B cell (primary cell): ENCODE measurements around the gene SNAP29. TPM values are rescaled to one million over a fixed set of nuclear protein-coding genes. Genes with fewer than 3 reads are reported as not detected.
A peak's percentile ranks its signal among the peaks of the same experiment; 100 is the strongest.

Experiments used
- ATAC-seq: fragments of 200-7000 bp; cut with Tn5 transposase; one replicate; pipeline ENCODE4 v1.10.0; 2021; ENCODE audit warnings: low read depth, mild to moderate bottlenecking, moderate number of reproducible peaks, moderate library complexity
- CTCF ChIA-PET: fragments of 350-600 bp; sonication (Branson Sonifier 250); formaldehyde crosslinking; loops from one replicate; lab custom pipeline; 2021; ENCODE audit warnings: antibody characterized with exemption, inconsistent platforms; lab: Charles Lee
- POLR2A ChIA-PET: fragments of 350-600 bp; sonication (Branson Sonifier 250); formaldehyde crosslinking; loops from one replicate; lab custom pipeline; 2021; ENCODE audit warnings: antibody characterized with exemption; lab: Charles Lee
- DNase-seq: peaks from one replicate; pipeline ENCODE4 v3.0.0; 2013
- H2AFZ ChIP-seq: 2 replicates; pipeline ENCODE4 v1.6.1; 2012; ENCODE audit warnings: mild to moderate bottlenecking, low read depth, low read length; ENCODE audit not compliant: insufficient read depth, poor library complexity, severe bottlenecking
- H3K27ac ChIP-seq, 2 donors: 1 replicate in 1 of 2; 2 replicates in 1 of 2; pipeline ENCODE4 v1.5.1; 2012 to 2013; ENCODE audit warnings: low read length in 2 of 2, mild to moderate bottlenecking in 2 of 2, moderate library complexity in 1 of 2
- H3K27me3 ChIP-seq, 4 experiments: fragments of 200-600 bp in 1 of 4; sonication (generic) in 1 of 4; replicated peaks in 1 of 4; 1 replicate in 2 of 4; 2 replicates in 2 of 4; pipeline versions ENCODE4 v1.6.1 to v1.7.0; 2013 to 2016; ENCODE audit warnings: low read length in 3 of 4, mild to moderate bottlenecking in 2 of 4, mixed read lengths in 1 of 4, moderate library complexity in 1 of 4; ENCODE audit not compliant: insufficient read depth in 4 of 4, control insufficient read depth in 3 of 4; ENCODE audit errors: control extremely low read depth in 1 of 4
- H3K36me3 ChIP-seq, 2 experiments: replicated peaks in 1 of 2; 1 replicate in 1 of 2; 2 replicates in 1 of 2; pipeline versions ENCODE4 v1.6.1 to v1.7.1; 2013; ENCODE audit warnings: low read length in 1 of 2; ENCODE audit not compliant: insufficient read depth in 2 of 2, control insufficient read depth in 1 of 2; ENCODE audit errors: control extremely low read depth in 1 of 2, extremely low read depth in 1 of 2
- H3K4me1 ChIP-seq, 2 donors: fragments of 200-600 bp in 1 of 2; sonication (generic) in 1 of 2; 1 replicate in 1 of 2; 2 replicates in 1 of 2; pipeline versions ENCODE4 v1.5.1 to v1.6.1; 2013 to 2017; ENCODE audit warnings: low read length in 2 of 2; ENCODE audit not compliant: control insufficient read depth in 2 of 2, insufficient read depth in 2 of 2
- H3K4me2 ChIP-seq: replicated peaks from 2 replicates; pipeline ENCODE3; 2012; ENCODE audit warnings: mild to moderate bottlenecking, low read depth, low read length; ENCODE audit not compliant: poor library complexity, severe bottlenecking
- H3K4me3 ChIP-seq, 5 experiments: fragments of 200-600 bp in 1 of 5; sonication (generic) in 1 of 5; 1 replicate in 3 of 5; 2 replicates in 2 of 5; pipeline versions ENCODE4 v1.5.1 to v1.7.0; 2011 to 2016; ENCODE audit warnings: low read length in 4 of 5, mild to moderate bottlenecking in 4 of 5, low read depth in 2 of 5, control low read depth in 1 of 5, moderate library complexity in 1 of 5; ENCODE audit not compliant: insufficient read depth in 1 of 5; ENCODE audit errors: control extremely low read depth in 1 of 5, extremely low read depth in 1 of 5
- H3K79me2 ChIP-seq: fragments of 200-600 bp; sonication (generic); one replicate; pipeline ENCODE4 v1.6.0; 2016; ENCODE audit warnings: low read length; ENCODE audit not compliant: control insufficient read depth, insufficient read depth
- H3K9ac ChIP-seq: fragments of 200-600 bp; sonication (generic); 2 replicates; pipeline ENCODE4 v1.6.1; 2017; ENCODE audit warnings: mild to moderate bottlenecking, low read length, moderate library complexity
- H3K9me3 ChIP-seq, 3 donors: one replicate each; pipeline versions ENCODE4 v1.6.1 to v1.7.1; 2013; ENCODE audit warnings: low read length in 2 of 3; ENCODE audit not compliant: control insufficient read depth in 2 of 3, insufficient read depth in 1 of 3; ENCODE audit errors: control extremely low read depth in 1 of 3
- H4K20me1 ChIP-seq: 2 replicates; pipeline ENCODE4 v1.6.0; 2012; ENCODE audit warnings: mild to moderate bottlenecking, low read length; ENCODE audit not compliant: insufficient read depth, control insufficient read depth, poor library complexity, severe bottlenecking
- H3K27ac Mint-ChIP-seq: one replicate; pipeline ENCODE4 v1.8.0; 2021; ENCODE audit warnings: mixed read lengths
- H3K27me3 Mint-ChIP-seq: one replicate; pipeline ENCODE4 v1.8.0; 2021; ENCODE audit warnings: mixed read lengths
- H3K4me1 Mint-ChIP-seq: one replicate; pipeline ENCODE4 v1.8.0; 2021; ENCODE audit warnings: mixed read lengths
- H3K4me3 Mint-ChIP-seq: one replicate; pipeline ENCODE4 v1.8.0; 2021; ENCODE audit warnings: mixed read lengths
- H3K9me3 Mint-ChIP-seq: one replicate; pipeline ENCODE4 v1.8.0; 2022; ENCODE audit warnings: mixed read lengths; ENCODE audit not compliant: insufficient read depth
- CTCF ChIP-seq: fragments of 200-600 bp; IDR thresholded peaks from one replicate; pipeline ENCODE4 v1.8.0; 2022; ENCODE audit warnings: antibody characterized with exemption, mild to moderate bottlenecking
- EZH2 ChIP-seq: IDR thresholded peaks from 2 replicates; pipeline ENCODE4 v1.6.1; 2012; ENCODE audit warnings: borderline replicate concordance, low read depth, mild to moderate bottlenecking, moderate library complexity, low read length; ENCODE audit not compliant: insufficient read depth, poor library complexity, severe bottlenecking
- WGBS: methylation state at CpG from one replicate; pipeline ENCODE4 v1.1.5; 2013; ENCODE audit warnings: missing lambda C conversion rate; ENCODE audit not compliant: insufficient coverage; 5-methylcytosine and 5-hydroxymethylcytosine counted together
- intact Hi-C: fragments of 100-400 bp; cut with micrococcal nuclease; formaldehyde crosslinking; loops from one replicate; pipeline ENCODE4 v1.10.0; 2022
- polyA plus RNA-seq: library from polyadenylated mRNA; depleted of rRNA; stranded (reverse); fragments of >200 nt; gene quantifications from 2 replicates; pipeline ENCODE4 v1.2.3, GENCODE V29; 2012
- total RNA-seq, 2 donors: library from RNA; stranded (reverse); fragments of 120-200 nt in 1 of 2; gene quantifications; 1 replicate in 1 of 2; 2 replicates in 1 of 2; pipeline versions ENCODE4 v1.2.3 to v1.2.4, GENCODE V29; 2013 to 2022

SNAP29 gene
- total and polyA plus RNA-seq, 2 donors (not counting 1 experiment from before 2014, with no cell fraction given), result 13.4 to 17.4 TPM

GRCh38 chr22:20920881-20921203, 62.0 kb downstream of the SNAP29 start:
- H3K27me3 ChIP-seq, result no peaks in the 10 kb centered on the region
- 83% methylated on average over 1 of the region's 3 CpGs for WGBS
- peak overlapping the region; percentile 11 for H3K27ac Mint-ChIP-seq
- peaks cover 40% of the 10 kb centered on the region for H4K20me1 ChIP-seq
- ChIA-PET CTCF (interaction anchor here (0.6 to 0.7 kb wide), 3 partner anchors 34 to 129 kb away, joined by 3 read pairs; no protein-coding TSS in a partner anchor), POLR2A (no interaction called here)
- no peak for TF ChIP-seq EZH2
- H3K4me2 ChIP-seq, result peak overlapping the region; percentile 96
- H3K9me3 Mint-ChIP-seq, result no peaks in the 10 kb centered on the region
- ATAC-seq (no peak), DNase-seq (no peak)
- H3K36me3 ChIP-seq, result no peaks in the 10 kb centered on the region
- H3K4me3 Mint-ChIP-seq, result peak overlapping the region; percentile 95
- H3K4me1 ChIP-seq, result peaks cover 34 to 55% of the 10 kb centered on the region in 2 donors
- no peak overlapping the region for H3K4me3 ChIP-seq
- intact Hi-C loops, result no loop called here
- peak overlapping the region; percentile 51 for H3K9ac ChIP-seq
- peaks cover 91% of the 10 kb centered on the region for H3K79me2 ChIP-seq
- H3K9me3 ChIP-seq, result no peaks in the 10 kb centered on the region
- H3K4me1 Mint-ChIP-seq, result peaks cover 57% of the 10 kb centered on the region
- peak overlapping the region in 1 of 2 donors; percentile 15 for H3K27ac ChIP-seq
- H2AFZ ChIP-seq, result no peak overlapping the region
- H3K27me3 Mint-ChIP-seq, result no peaks in the 10 kb centered on the region

GRCh38 chr22:20922141-20922751, 63.4 kb downstream of the SNAP29 start:
- peak overlapping the region in 1 of 2 donors; percentile 20 for H3K27ac ChIP-seq
- intact Hi-C loops, result no loop called here
- TF ChIP-seq EZH2 (no peak), CTCF (no peak)
- WGBS, result 100% methylated on average over 1 of the region's 3 CpGs
- H3K9me3 ChIP-seq, result no peaks in the 10 kb centered on the region
- Mint-ChIP-seq H3K27ac (peak overlapping the region; percentile 23), H3K27me3 (no peaks in the 10 kb centered on the region), H3K4me3 (no peak overlapping the region), H3K9me3 (no peaks in the 10 kb centered on the region), H3K4me1 (peaks cover 59% of the 10 kb centered on the region)
- POLR2A ChIA-PET, result no interaction called here
- peaks cover 43 to 62% of the 10 kb centered on the region in 2 donors for H3K4me1 ChIP-seq
- DNase-seq (no peak), ATAC-seq (no peak)
- H3K79me2 ChIP-seq, result peaks cover 100% of the 10 kb centered on the region
- H2AFZ ChIP-seq, result no peak overlapping the region
- no peak overlapping the region for H3K9ac ChIP-seq
- H3K4me3 ChIP-seq, result no peak overlapping the region
- H4K20me1 ChIP-seq, result peaks cover 54% of the 10 kb centered on the region
- H3K4me2 ChIP-seq, result no peak overlapping the region
- H3K27me3 ChIP-seq, result no peaks in the 10 kb centered on the region
- H3K36me3 ChIP-seq, result no peaks in the 10 kb centered on the region
- CTCF ChIA-PET, result interaction anchor here (0.7 kb wide), 1 partner anchor 36 kb away, joined by 5 read pairs; no protein-coding TSS in a partner anchor
